Measurements from ENCODE around the gene SHB.

The SHB gene

DNA sequence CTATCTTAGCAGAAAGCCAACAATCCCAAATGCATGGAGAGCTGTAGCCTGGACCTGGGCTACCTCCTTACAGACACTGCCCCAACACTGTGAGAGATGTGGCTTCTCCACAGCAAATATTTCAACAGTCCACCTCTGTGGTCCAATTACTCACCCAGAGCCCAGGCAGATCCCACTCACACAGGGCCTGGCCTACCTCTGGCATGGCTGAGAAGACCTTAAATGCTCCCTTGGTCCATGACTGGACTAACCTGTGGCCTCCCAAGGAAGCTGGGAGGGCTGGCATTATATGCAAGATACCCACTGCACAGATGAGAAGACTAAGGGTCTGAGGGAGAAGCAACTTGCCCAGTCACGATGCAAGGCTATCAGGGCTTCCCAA lies 142.3 kb downstream of the SHB start:
- no peak for FAIRE-seq

DNA sequence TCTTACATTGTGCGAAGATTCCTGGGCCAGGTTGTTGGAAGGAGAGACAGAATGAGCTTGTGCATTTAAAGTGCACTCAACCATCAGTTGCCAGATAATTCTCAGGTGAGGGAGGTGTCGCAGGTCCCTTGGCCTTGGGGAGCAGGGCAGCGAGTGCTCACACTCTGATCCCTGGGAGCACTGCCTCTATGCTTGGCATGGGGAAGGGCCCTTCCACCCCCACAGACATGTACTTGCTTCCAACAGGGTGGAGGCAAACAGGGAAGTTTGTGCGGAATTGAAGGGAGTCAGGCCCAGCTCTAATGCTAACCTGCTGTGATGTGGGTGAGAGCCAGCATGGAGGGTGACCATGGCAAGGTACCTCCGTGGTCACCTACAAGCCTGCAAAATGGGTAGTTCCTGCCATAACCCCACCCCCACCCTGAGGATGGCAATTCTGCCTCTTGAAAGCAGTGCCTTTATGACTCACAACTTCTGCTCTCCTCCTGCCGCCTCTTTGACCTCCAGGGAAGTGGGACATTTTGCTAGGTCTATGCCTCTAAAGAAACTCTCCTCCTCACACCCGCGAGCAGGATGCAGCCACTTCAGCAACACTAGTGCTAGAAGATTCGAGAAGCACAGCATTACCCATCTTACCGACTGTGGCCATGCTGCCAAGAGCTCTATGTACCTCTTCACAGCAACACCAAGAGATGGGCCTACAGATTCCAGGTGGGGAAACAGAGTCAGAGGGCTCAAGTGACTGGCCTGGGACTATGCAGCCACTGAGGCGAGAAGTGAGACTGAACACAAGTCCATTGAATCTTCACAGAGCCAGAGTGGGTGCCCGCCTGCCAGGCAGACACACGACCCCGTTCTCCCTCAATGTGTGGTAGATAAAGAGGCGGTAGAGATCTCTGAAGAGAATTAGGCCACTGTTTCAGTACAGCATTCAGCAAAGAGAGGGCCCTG lies 143.0 kb downstream of the SHB start:
- FAIRE-seq, result no peak

DNA sequence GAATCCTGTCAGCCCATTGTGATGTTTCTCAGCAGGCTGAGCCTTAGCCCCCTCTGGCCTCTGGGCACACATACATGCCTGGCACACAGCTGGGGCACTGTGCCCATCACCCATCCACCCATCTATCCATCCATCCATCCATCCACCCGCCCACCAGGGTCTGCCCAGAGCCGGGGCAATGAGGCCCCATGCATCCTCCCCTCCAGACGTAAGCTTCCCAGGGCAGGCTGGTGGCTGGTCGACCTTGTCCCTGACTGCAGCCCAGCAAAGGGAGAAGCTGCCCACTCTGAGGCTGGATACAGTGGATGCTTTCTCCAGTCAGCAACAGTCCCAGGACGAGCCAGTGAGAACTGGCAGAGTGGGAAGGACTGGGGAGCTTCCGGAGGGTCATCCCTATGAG lies 144.0 kb downstream of the SHB start:
- no peak for FAIRE-seq

DNA sequence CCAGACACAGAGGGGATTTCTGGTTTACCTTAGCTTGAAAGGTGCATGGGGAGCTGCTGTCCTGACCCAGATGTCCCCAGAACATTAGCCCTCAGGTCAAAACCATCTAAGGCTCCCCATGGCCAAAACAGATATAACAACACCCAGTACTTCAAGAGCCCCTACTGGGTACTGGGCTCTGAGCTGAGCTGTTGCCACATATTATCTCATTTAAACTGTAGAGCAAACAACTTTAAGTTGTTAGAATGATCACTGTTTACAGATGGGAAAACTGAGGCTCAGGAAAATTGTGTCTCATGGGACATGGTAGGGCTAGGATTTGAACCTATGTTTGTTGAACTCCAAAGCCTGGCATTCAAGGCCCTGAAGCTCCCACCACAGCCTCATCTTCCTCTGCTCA lies 144.5 kb downstream of the SHB start:
- FAIRE-seq, result no peak

DNA sequence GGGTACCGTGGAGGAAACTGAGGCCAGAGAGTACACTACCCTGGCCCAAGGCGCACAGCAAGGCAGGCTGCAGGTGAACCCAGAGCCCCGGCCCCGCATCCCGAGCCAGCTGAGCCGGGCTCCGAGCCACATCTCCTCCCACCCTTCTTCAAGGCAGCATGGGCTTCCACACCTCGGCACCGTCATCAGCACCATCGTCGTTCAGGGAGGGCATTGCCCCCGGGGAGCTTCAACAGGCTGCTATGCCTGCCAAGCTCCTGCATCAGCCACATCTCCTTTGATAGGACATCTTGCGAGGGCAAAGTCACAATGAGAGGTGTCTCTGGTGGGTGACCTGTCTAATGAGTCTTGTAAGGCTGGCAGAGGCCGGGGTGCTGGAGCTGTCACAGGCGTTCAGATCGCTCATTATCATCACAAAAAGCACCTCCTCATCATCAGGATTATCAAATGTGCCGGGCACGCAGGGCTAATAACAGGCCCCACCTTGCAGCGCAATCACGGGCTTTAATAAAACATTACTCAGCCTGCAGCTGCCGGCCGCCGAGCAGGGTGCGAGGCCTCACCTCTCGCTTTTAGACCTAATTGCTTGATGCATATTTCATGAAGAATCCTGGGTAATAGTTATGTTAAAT lies 145.1 kb downstream of the SHB start:
- no peak for FAIRE-seq

DNA sequence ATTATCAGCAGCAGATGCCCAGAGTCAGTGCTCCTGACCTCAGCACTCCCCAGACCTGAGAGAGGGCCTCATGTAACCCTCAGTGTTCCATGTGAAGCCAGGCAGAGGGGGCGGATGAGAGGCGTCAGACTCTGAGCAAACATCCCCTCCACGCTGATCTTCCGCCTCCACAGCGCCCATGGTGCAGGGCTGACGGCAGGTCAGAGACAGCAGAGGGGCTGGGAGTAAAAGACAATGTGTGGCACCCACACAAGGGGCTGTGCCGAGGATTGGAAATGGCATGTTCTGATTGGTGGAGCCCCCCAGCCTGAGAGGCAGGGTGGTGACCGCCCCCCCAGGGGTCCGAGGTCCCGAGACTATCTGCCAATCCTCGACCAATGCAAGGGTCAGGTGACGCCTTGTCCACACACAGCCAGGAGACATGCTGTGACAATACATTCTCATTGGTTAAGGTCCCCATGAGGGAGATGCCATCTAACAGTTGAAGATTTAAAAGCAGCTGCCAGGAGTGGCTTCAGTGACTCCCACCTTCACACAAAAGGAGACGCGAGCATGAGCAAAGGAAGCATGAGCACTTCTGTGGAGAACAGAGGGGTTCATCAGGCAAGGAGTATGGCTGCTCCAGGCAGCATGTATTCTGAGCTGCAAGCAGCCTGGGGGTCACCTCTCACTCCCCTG lies 145.8 kb downstream of the SHB start:
- FAIRE-seq, result no peak

DNA sequence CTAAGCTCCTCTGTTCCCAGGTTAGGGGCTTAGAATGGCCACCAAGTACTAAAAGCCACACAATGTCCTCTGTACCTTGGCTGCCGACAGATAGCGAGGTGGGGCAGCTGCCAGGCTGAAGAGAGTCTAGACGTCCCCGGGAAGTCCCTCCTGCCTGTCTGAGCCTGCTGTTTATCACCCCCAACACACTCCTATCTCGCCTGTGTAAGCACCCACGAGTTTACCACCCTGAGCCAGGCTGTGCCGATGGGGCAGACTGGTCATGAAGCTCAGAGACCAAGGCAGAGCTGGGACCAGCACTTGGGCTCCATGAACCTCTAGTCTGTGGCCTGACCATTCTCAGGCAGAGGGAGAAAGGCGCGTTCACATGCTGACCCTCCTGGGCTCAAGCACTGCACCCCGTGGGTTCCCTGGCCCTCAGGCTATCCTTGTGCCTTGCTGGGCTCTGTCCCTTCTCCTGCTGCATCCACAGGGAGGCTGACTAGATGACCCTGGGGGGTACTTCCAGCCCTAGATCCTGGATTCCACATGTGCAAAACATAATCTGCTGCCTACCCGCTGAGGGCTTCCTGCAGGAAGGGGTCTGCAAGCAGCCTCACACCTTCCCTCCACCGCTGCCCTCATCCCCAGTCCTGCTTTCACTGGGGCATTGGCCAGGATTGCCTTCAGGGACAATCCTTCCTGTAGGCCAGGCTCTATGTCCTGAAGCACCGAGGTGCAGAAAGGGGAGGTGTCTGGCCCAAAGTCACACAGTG lies 146.5 kb downstream of the SHB start:
- FAIRE-seq, result no peak

DNA sequence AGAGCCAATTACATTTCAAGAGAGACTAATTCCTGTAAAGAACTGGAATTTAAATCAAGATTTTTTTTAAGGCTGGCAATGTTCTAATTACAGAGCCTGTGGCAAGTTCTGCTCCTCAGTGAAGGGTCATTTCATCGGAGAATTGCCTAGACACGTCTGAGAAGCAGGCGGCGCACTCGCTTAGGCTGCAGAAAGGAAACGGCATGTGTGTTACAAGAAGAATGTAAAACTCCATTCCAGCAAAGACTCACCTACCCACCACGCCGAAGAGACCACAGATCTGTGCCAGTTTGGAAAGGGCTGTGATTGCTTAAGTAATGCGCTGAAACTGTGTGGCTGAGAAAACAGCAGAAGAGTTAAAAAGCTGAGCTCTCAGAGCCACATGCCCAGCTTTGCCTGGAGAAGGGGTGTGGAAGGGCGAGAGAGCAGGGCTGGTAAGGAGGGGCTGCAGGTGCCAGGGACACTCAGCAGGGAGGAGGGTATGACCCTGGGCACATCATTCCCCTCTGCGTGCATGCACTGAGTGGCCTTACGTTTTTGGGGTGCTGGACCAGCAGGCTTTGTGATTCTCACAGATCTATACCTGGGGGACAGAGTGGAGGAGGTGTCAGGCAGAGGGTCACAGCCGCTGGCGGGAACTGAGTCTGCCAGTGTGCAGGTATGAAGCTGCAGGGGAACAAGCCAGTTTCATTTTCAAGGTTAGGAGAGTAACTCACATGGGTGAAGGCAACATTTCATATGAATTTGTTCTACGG lies 147.3 kb downstream of the SHB start:
- no peak for FAIRE-seq

DNA sequence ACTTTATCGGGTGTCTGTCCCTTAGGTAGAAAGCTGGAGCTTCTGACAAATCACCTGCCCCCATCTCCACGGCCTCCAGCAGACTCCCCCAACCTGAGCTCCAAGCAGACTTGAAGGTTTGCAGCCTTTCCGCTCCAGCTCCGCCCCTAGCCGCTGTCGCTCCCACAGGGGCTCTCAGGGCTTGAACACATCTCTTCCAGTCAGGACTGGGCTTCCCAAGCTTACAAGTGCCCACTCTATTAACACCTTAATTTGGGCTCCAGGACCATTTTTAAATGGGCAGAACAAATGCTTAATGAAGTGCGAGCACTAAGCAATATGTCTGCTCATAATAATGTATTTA lies 147.9 kb downstream of the SHB start:
- FAIRE-seq, result no peak

DNA sequence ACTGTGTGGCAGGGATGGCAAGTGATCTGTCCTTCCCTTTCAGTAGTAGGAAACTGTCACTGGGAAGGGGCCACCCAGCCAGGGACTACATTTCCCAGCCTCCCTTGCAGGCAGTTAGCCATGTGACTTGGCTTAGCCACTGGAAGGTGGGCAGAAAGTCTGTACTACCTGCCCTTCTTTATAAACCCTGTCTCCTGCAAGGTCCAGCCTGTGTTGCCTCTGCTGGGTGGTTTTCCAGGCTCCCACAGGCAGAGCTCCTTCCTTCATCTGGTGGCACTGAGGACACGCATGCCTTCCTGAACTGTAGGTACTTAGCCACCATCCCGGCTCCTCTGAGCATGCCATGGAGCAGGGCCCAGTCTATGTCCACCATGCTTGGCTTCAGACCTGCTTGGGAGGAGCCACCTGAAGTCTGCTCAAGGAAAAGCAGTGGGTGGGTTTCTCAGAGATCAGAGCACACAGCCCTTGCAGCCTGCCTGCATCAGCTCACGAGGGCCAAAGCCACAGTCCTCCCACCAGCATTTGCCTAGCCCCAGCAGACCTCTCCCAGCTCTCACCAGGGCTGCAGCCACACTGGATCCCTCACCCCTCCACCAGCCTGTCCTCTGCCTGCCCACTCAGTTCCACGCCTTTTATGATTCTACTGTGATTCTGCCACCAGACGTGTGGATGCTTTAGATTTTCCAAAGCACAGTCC lies 148.4 kb downstream of the SHB start:
- FAIRE-seq, result no peak

DNA sequence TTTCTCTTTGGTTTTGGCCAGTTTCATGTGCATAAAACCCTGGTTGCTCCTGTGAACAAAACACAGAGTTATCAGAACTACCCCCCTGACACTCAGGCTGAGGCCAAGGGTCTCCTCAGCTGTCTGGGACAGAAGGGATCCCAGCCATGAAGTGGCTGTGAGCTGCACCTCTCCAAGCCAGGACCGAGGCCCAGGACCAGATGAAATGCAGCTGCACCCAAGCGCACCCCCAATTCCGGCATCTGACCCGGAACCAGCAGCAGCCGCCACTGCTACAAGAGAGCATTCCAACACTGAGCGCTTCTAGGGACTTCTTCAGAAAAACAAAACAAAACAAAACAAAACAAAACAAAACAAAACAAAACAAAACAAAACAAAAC lies 149.1 kb downstream of the SHB start:
- no peak for FAIRE-seq

DNA sequence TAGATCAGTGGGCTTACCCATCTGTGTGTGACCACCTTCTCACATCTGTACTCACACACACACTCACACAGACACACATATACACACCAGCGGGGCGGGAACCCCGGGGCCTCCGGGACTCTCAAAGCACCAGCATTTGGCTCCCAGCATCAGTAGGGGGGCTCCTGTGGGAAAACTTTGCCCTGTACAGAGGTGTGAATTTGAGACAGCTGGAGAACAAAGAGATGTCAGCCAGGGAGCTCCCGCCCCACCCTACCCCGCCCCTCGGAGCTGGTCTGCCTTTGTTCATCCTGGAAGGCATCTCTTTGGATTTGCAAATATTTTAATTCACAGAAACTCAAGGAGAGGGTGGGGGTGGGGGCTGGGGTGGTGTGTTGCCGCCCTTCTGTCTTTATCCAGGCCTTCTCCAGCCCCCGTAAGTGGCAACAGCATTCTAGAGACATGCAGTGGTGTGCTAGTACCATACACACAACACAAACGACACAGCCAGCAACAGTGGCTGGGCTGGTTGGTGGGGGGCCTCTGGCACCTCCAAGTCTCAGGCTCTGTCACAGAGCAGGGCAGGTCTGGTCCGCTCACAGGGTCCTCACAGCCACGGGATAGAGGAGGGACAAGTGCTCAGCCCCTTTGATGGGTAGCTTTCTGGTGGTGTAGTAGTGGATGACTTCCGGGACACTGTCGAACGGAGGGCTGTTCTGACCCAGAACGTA lies 149.6 kb downstream of the SHB start:
- no peak for FAIRE-seq

DNA sequence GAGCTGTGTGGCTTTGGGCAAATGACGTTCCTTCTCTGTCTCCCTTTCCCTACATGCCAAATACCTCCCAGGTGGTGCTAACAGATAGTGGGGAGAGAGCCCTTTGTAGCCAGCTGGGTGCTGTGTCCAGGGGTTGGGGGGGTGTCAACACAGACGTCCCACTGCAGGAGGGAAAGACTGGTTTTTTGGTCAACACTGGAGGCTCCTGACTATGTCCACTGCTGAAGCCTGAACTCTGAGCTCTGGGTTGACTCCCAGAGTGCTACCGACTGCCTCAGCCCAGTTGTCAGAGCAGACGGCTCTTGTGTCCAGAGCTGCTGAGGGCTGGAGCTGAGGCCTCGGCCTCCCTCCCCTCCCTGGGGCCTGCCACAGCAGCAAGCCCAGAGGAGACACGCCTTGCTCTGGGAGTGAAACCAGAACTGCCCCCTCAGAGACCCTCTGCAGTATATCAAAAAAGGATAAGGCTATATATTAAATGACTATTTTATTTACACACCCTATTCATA lies 150.3 kb downstream of the SHB start:
- FAIRE-seq, result no peak

DNA sequence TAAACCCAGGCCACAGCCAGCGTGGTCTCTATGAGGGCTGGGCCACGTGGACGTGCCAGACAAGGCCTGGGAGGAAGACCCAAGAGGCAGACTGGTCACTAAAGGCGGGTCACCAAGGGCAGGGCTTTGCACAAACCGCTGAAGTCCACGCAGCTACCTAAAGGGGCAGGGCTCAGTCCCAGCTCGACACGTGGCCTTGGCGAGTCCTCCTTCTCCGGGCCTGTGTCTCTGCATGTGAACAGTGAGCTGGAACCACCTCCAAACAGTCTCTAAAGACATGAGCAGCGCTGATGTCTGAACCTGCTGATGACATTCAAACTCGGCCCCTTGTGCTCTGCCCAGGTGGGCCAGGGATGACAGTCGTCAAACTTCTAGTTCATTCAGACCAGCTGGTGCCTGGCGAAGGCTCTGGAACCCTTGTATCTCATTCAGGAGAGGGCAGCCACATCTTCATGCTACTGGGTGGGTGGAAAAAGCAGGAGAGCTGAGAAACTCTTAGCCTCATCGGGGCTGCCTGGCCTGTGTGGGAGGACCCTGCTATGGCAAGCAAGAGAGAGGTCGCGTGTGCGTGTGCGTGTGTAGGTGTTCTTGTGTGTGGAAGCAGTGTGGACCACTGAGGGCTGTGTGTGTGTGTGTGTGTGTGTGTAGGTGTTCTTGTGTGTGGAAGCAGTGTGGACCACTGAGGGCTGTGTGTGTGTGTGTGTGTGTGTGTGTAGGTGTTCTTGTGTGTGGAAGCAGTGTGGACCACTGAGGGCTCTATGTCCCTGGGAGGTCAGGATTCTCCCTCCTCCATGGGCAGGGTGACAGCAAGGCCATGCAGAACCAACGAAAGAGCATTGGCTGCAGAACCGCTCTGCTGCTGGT lies 151.0 kb downstream of the SHB start:
- FAIRE-seq, result no peak

DNA sequence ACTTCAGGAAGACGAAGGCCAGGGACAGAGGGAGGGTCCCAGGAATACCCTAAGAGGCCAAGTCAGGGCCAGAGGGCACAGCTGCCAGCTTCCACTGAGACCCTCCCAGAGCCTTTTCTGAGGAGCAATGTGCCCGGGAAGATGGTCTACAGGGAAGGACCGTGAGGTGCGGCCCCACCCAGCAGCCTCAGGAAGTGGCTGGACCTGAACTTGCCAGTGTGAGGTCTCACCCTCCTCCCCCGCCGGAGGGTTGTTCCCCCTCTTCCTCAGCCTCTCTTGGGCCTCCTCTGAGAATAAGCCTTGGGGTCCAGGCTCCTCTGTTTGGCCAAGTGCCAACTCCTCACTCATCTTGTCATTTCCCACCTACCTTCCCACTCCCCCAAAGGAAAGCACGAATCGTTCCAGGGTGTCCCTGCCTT lies 151.7 kb downstream of the SHB start:
- FAIRE-seq, result no peak

DNA sequence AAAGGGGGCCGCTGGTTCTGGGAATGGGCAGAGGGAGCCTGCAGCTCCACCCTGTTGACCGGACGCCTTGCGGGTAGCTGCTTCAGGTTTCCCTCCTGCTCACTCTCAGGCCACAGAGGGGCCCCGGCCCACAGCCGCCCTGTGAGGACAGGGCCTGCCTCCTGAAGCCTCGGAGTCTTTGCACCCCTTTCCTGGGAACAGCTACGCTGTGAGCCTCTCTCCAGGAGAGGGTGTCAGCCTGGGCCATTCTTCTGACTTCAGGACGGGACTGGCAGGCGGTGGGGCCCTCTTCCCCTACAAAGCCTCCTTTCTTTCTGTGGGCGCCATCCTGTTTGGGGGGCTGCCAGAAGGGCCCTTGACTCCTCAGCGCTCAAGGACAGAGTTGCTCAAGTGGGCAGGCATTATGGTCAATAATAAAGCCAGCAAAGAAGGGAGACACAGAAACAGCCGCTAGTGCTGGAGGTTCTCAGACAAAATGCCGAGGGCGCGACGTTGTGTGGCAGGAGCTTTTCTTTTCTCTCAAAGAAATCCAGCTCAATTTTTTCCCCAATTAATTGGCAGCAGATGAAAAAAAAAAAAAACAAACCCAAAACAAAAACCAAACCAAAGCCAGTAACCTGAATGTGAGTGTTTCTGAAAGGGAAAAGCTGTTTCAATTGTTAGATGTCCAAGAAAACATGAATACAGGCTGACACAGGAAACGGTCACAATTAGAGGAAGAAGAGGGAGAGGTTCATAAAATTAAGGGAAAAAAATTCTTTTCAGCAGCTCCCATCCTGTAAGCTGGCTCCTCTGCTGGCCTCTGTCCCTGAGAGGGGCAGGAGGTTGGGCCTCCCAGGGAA lies 152.3 kb downstream of the SHB start:
- no peak for FAIRE-seq

DNA sequence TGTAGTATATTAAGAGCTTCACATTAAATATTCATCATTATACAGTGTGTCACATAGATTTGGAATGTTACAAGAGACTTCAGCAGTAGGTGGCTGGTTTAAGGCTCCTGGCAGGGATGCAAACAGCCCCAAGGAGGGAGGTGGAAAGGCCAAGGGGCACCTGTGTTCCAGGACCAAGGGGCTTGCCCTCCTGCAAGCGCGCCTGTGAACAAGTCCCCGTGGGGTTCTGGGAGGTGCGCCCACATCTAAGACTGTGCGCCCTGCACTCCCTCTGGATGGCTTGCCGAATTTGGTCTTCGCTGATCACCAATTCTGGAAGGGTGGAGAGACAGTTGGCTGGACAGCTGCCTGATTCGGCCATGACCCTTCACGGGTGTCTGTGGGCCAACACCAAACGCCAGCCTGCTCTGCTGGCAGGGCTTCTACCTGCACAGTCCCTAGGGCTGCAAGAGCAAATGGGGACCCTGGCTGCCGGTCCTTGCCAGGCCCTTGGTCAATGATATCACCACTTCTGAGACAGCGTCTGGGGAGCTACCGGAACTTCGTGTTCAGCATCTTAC lies 153.0 kb downstream of the SHB start:
- FAIRE-seq, result no peak

DNA sequence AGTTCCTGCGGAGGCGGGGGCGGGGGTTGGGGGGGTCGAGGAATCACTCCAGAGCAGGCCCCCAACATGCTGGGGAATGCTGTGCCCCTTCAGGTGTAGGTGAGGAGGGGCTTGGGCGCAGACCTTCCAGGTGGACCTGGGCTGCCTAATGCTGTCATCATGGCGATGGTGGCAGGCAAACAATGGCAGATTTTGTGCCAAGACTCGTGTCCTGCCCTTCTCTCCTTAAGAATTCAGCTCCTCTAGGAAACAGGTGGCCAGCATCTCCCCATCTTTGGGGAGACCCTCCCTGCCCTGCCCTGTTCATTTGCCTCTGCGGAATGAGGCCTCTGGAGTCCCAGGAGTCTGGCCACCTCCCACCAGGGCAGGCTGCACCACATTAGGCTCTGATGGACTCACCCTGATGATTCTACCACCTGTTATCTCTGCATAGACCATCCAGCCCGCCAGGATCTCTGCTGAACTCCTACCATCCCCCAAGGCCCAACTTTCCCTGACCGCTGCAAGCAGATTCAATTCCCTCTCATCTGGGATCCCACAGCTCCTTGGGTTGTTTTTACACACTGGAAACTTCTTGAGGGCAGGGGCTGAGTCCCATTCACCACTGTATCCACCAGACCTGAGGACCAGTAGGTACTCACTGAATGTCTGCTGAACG lies 154.2 kb downstream of the SHB start:
- no peak for FAIRE-seq

Data from endometrium (tissue), 2 donors.